IPS DF 6.9 (cell line): ENCODE data around the gene FAM124A.

Experiments used
- DNase-seq: peaks from one replicate; pipeline ENCODE4 v3.0.0-alpha.2; 2013; ENCODE audit warnings: low read depth, low spot score
- H3K27ac ChIP-seq: one replicate; pipeline ENCODE4 v1.5.1; 2013; ENCODE audit warnings: low read length, control low read depth
- H3K27me3 ChIP-seq: 2 replicates; pipeline ENCODE4 v1.6.1; 2013; ENCODE audit warnings: mild to moderate bottlenecking, low read length; ENCODE audit not compliant: control insufficient read depth, insufficient read depth
- H3K36me3 ChIP-seq: 2 replicates; pipeline ENCODE4 v1.6.1; 2013; ENCODE audit warnings: low read length; ENCODE audit not compliant: control insufficient read depth, insufficient read depth
- H3K4me1 ChIP-seq: 2 replicates; pipeline ENCODE4 v1.6.1; 2013; ENCODE audit warnings: low read length; ENCODE audit not compliant: control insufficient read depth, insufficient read depth
- H3K4me3 ChIP-seq: 2 replicates; pipeline ENCODE4 v1.5.1; 2013; ENCODE audit warnings: mild to moderate bottlenecking, low read length
- H3K9me3 ChIP-seq: 2 replicates; pipeline ENCODE4 v1.6.1; 2013; ENCODE audit warnings: low read length, inconsistent platforms; ENCODE audit not compliant: control insufficient read depth, insufficient read depth
- WGBS: extraction: QIAGEN DNeasy Blood & Tissue Kit; methylation state at CpG from one replicate; pipeline ENCODE4 v1.1.7; 2013; ENCODE audit warnings: mixed read lengths, missing lambda C conversion rate; ENCODE audit not compliant: insufficient read length, insufficient coverage; 5-methylcytosine and 5-hydroxymethylcytosine counted together

The FAM124A gene

DNA sequence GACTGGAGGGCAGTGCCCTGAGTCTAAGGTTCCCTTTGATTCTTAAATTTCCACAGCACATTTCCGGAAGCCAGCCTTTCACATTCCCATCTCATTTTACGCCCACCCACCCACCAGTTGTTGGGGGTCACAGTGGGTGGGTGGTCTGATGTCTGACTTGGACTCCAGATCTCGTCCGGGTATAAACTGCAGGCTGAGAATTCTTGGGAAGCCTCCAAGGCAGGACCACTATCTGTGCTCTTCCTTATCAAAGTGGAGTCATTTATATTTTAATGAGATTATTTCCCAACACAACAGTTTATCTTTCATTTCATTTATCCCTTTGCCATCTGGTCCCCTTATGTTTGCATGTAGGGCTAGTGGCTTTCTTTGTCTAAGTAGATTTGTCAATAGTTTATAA, 3.6 kb upstream of the FAM124A start:
- no peaks in the 10 kb centered on the region for H3K36me3 ChIP-seq
- no peak for DNase-seq
- no peak overlapping the region for H3K4me3 ChIP-seq
- H3K27ac ChIP-seq: no peak overlapping the region
- H3K9me3 ChIP-seq: no peaks in the 10 kb centered on the region
- peaks cover 2% of the 10 kb centered on the region; the same call in 1 of the 2 replicates for H3K4me1 ChIP-seq
- no peaks in the 10 kb centered on the region for H3K27me3 ChIP-seq
- WGBS: no CpG with 5 or more reads among the region's 4 CpGs

DNA sequence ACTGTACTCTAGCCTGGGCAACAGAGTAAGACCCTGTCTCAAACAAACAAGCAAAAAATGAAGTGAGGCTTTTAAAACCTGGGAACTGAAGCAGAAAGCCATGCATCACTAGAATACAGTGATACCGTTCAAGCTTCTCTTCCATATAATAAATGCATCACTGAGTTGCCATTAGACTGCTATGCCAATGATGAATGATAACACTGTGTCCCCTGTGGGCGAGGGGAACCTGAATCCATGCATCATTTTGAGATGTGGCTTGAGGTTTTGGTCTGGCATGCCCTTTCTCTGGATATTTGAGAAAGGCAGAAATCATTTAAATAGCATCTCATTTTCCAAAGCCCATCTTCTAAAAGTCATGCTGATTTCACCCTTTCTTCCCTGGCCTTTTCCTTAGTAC, 1.5 kb upstream of the FAM124A start:
- Histone ChIP-seq H3K4me3 (no peak overlapping the region), H3K27ac (no peak overlapping the region), H3K27me3 (no peaks in the 10 kb centered on the region), H3K4me1 (peaks cover 2% of the 10 kb centered on the region; the same call in 1 of the 2 replicates), H3K9me3 (no peaks in the 10 kb centered on the region), H3K36me3 (no peaks in the 10 kb centered on the region)
- WGBS: no CpG with 5 or more reads among the region's 2 CpGs
- DNase-seq: no peak

DNA sequence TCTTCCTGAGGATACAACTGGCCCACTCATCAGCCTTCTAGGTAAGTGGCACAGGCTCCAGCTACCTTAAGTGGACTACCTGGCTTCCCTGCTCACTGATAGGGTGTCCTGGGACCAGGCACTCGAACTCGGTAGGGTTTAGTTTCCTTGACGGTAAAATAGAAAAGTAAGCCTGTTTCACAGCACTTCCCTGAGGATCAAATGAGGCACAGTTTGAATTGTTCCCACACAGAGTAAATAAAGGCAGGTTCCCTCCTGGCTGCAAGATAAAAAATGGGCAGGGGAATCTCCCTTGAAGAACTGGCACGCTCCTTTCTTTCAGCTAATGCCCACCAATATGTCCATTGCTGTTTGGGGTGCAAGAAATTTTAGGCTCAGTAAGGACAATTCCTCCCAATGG, 1.1 kb upstream of the FAM124A start:
- Histone ChIP-seq H3K9me3 (no peaks in the 10 kb centered on the region), H3K36me3 (no peaks in the 10 kb centered on the region), H3K4me3 (no peak overlapping the region), H3K27me3 (no peaks in the 10 kb centered on the region), H3K27ac (no peak overlapping the region), H3K4me1 (peaks cover 2% of the 10 kb centered on the region; the same call in 1 of the 2 replicates)
- DNase-seq: no peak
- WGBS: no CpG with 5 or more reads among the region's 4 CpGs

DNA sequence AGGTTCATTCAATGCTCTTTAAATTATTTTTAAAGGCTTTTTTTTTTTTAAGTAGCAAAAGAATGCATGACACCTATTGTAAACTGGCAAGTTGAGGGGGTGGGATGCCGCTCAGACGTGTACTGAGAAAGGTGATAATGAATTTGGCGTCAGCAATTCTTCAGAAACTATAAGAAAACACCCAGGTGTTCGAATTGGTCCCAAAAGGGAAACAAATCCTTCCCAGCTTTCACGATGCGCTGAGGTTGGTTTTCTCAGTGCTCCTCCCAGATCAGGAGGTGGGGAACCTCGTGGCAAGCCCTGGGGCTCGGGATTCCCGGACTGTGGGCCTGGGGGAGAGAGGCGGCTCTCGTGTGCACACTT, 543 bp upstream of the FAM124A start:
- DNase-seq: no peak
- WGBS: no CpG with 5 or more reads among the region's 11 CpGs
- H3K27me3 ChIP-seq: no peaks in the 10 kb centered on the region

DNA sequence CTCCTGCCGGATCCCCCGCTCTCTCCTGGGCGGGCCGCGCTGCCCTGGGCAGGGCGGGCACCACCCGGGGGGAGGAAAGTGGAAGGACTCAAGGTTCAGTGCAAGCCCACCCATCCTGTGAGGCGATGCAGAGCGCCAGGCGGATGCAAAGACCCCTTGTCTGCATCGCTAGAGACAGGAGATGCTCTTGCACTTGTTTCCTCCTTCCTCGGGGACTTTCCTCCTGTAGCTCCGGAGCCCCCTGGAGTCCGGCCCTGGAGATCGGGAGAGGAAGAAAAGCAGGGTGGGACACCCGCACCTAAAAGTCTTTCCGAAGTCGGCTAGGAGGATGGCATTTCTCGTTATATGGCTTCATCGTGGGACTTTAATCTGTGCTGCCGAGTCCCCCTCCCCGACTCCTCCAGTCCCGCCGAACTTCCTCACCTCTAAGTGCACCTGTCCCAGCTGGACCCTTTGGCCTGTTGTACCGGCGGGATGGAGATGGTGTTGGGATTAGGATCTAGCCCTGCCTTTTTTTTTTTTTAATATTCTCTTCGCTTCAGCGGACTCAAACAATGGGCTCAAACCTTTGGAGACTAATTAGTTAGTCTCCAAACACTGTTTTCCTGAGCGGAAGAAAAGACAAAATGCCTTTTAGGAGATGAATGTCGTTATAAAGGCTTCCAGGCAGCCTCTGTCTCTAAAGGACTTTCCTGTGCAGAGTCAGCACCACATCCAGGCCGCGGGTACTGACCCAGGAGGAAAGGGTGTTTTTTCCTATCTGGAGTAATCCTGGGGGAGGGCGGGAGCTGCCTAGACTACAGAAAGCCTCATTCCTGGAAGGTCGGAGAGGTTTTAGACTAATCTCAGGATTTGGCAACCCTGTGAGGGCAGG, 725 bp downstream of the FAM124A start:
- Histone ChIP-seq H3K4me3 (peak overlapping the region; percentile 71), H3K27me3 (no peaks in the 10 kb centered on the region), H3K4me1 (peaks cover 2% of the 10 kb centered on the region; the same call in 1 of the 2 replicates), H3K9me3 (no peaks in the 10 kb centered on the region), H3K27ac (no peak overlapping the region), H3K36me3 (no peaks in the 10 kb centered on the region)
- WGBS: no CpG with 5 or more reads among the region's 34 CpGs
- DNase-seq: no peak

More for the DNA sequence above, 543 bp upstream of the FAM124A start:
- Histone ChIP-seq H3K36me3 (no peaks in the 10 kb centered on the region), H3K4me3 (peak overlapping the region; percentile 71; the same call in 1 of the 2 replicates), H3K27ac (no peak overlapping the region), H3K9me3 (no peaks in the 10 kb centered on the region), H3K4me1 (peaks cover 2% of the 10 kb centered on the region; the same call in 1 of the 2 replicates)

DNA sequence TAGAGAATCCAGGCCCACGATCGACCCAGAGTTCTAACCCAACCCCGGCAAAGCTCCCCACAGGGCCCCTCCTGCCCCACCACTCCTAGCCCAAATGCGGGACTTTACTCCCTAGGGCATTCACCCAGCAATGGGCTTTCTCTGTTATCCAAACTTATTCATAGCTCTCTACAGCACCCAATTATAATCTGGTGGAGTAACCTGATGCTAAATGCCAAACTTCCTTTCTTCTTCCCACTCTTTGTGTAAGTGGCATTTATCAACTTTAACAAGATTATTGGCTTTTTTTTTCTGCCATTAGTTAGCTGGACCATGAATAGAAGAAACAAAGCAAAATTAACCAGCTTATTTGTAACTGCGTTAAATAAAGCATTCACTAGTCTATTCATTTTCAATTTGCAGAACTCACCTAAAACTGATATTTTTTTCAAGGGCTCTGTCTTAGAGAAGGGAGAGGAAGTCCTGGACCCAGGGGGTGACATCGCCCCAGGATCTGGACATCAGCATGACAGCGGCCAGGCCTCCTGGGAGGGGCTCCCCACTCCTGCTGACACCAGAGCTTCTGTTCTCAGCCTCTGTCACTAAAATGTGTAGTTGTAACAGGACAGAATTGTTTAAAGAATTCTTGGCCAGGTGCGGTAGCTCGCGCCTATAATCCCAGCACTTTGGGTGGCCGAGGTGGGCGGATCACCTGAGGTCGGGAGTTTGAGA, 1.5 kb downstream of the FAM124A start:
- WGBS: no CpG with 5 or more reads among the region's 13 CpGs
- H3K9me3 ChIP-seq: no peaks in the 10 kb centered on the region
- H3K4me1 ChIP-seq: peaks cover 2% of the 10 kb centered on the region; the same call in 1 of the 2 replicates
- H3K27me3 ChIP-seq: no peaks in the 10 kb centered on the region
- peak overlapping the region; percentile 71; the same call in 1 of the 2 replicates for H3K4me3 ChIP-seq
- H3K36me3 ChIP-seq: no peaks in the 10 kb centered on the region
- no peak for DNase-seq
- no peak overlapping the region for H3K27ac ChIP-seq

DNA sequence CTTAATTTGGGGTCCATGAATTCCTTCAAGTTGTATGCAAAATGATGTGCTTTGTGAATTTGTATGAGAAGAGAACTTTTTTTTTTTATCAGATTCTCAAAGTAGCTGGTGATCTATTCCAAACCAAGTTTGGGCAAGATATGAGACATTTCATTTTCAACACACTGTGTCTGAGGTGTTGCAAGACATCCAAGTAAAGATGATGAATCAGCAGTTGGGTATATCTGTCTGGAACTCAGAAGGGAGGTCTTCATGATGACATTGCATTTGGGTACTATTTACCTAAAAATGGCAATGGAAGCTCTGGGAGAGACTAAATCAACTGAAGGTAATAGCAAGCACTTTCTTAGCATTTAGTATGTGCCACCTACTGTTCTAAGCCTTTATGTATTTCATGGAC, 2.8 kb downstream of the FAM124A start:
- no peak for DNase-seq
- Histone ChIP-seq H3K4me3 (no peak overlapping the region), H3K36me3 (no peaks in the 10 kb centered on the region), H3K27me3 (no peaks in the 10 kb centered on the region), H3K9me3 (no peaks in the 10 kb centered on the region), H3K4me1 (peaks cover 2% of the 10 kb centered on the region; the same call in 1 of the 2 replicates), H3K27ac (no peak overlapping the region)

DNA sequence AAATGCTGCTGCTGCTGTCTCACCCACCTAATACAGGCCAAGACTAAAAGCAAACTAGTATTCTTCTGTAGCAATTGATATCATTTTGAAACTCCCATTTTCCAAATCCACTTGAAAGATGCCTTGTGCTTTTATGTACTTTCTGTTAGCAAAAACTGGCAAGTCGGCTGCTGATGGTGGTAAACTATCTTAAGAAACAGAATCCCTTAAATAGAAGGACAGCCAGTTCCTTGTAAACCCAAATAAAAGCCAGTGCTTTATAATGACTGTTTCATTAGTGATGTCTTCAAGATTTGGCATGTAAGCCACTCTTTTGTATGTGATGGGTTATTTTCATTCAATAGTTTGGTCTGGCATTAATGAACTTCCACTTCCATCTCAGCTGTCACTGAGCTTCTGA, 5.2 kb downstream of the FAM124A start:
- H3K36me3 ChIP-seq: no peaks in the 10 kb centered on the region; the same call in 1 of the 2 replicates
- no peak overlapping the region for H3K27ac ChIP-seq
- no CpG with 5 or more reads among the region's 1 CpG for WGBS
- H3K27me3 ChIP-seq: no peaks in the 10 kb centered on the region
- no peak for DNase-seq
- no peaks in the 10 kb centered on the region for H3K9me3 ChIP-seq
- no peak overlapping the region for H3K4me3 ChIP-seq
- H3K4me1 ChIP-seq: peaks cover 2% of the 10 kb centered on the region

DNA sequence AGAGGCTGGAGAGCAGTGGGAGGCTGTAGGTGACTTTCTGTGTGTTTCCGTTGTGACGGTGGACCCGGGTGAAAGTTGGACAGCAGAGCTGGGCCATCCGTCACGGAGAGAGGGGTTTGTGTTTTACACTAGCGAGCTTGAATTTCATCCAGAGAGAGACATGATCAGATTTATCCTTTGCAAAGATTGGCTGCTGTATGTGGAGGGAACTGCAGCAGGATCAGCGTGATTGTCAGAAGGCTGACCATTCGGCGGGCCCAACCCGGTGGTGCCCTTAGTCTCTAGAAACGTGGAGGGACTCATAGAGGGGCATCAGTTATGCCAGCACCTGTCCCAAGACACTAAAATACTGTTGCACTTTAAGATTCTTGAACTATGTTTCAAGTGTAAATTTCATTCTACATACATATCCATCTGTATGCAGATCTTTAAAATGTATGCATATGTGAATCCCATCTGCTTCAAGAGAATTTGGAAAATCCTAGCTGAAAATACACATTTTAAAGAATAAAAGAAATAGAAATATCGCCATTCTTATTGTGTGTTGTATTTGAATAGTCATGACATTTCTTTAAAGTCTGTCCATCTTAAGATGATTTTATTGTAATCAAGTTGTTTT, 7.0 kb downstream of the FAM124A start:
- Histone ChIP-seq H3K4me1 (peaks cover 2% of the 10 kb centered on the region), H3K27me3 (no peaks in the 10 kb centered on the region), H3K36me3 (no peaks in the 10 kb centered on the region; the same call in 1 of the 2 replicates), H3K27ac (no peak overlapping the region), H3K9me3 (no peaks in the 10 kb centered on the region), H3K4me3 (no peak overlapping the region)
- WGBS: no CpG with 5 or more reads among the region's 12 CpGs
- DNase-seq: no peak

DNA sequence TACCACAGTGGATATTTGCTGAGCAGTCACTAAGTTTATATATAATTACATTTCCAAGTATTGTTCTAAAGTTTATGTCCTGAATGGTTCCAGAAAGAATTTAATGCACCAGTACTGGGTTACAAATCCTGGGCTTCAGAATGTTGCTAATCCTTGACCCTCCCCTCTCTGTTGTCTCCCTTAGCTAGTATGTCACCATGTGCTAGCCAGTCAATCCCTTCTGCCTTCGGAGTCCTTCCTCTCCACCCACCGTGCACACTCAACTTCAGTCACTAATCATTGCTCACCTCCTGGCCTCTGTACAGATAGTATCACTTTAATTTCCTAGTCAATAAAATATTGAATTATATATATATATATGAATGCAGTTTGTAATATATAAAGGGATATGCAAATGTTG, 7.5 kb downstream of the FAM124A start:
- Histone ChIP-seq H3K4me1 (peaks cover 2% of the 10 kb centered on the region), H3K9me3 (no peaks in the 10 kb centered on the region), H3K27me3 (no peaks in the 10 kb centered on the region), H3K36me3 (no peaks in the 10 kb centered on the region; the same call in 1 of the 2 replicates), H3K27ac (no peak overlapping the region), H3K4me3 (no peak overlapping the region)
- WGBS: no CpG with 5 or more reads among the region's 2 CpGs
- no peak for DNase-seq
